ENCODE data around the gene PRKCE. TPM values are rescaled to one million over a fixed set of nuclear protein-coding genes. Genes with fewer than 3 reads are reported as not detected.
A peak's percentile ranks its signal among the peaks of the same experiment; 100 is the strongest.

Gene PRKCE
- total RNA-seq, 1 experiment from 2014 or later, result 10.3 TPM

- no peak for DNase-seq (ENCODE audit: extremely low read depth, low read depth)
Measured at GRCh38 chr2:45946023-45946422, 294.5 kb downstream of the PRKCE start.

DNA sequence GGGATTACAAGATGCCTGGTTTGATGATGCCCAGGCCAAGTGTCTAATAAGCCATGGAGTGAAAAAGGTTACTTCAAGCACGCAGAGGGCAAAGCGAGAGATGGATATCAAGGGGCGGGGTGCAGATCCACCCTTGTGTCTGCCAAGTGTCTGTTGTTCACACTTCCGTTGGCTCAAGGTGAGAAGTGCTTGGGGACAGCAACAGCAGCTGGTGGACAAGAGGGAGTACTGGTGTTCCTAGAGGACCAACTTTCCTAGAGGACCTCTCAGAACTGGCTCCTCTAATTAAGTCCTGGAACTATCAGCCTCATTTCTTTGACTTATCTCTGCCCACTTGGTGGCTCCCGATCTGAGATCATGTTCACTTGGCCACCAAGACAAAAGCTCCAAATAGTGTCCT is 299.1 kb downstream of the PRKCE start:
- DNase-seq (ENCODE audit: extremely low read depth, low read depth), result no peak

DNA sequence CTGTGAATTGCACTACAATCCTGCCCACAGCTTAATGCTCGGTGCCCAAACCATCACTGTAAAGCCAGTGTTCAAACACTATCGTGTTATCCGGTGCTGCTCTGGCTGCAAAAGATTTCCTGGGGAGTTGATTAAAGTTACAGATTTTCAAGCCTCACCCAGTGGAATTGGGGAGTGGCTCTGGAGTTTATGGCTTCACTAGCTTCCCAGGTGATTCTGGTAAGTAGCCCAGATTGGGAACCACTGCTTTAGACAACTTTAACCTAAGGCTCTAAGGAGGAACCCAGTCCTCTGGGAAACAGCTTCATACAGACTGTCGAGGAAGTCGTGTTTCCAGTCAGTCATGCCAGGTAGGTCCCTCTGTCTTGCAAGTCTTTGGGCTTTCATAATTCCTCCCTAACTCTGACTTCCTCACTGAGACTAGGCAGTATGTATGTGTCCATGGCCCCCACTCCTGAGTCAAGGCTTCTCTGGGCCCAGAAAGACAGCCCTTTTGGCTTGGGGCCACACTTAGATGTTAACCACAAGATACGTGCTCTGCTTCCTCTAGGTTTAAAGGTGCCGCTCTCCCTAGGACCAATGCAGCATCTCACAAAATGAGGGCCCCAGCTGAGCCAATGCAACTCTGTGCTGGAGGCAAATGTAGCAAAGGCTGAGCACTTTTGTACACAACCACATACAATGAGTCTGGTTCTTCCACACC is 299.7 kb downstream of the PRKCE start:
- no peak for DNase-seq (ENCODE audit: extremely low read depth, low read depth)

- no peak for DNase-seq (ENCODE audit: extremely low read depth, low read depth)
Measured at GRCh38 chr2:45952591-45952990, 301.1 kb downstream of the PRKCE start.

GRCh38 chr2:45953376-45954027 is 302.0 kb downstream of the PRKCE start:
- no peak for DNase-seq (ENCODE audit: extremely low read depth, low read depth)

GRCh38 chr2:45954233-45954850 is 302.9 kb downstream of the PRKCE start:
- DNase-seq (ENCODE audit: extremely low read depth, low read depth), result no peak

- DNase-seq (ENCODE audit: extremely low read depth, low read depth), result no peak
Measured at GRCh38 chr2:45957533-45958227, 306.2 kb downstream of the PRKCE start.

GRCh38 chr2:45960057-45960863 is 308.8 kb downstream of the PRKCE start:
- no peak for DNase-seq (ENCODE audit: extremely low read depth, low read depth)

- no peak for DNase-seq (ENCODE audit: extremely low read depth, low read depth)
Measured at GRCh38 chr2:45962177-45962921, 310.9 kb downstream of the PRKCE start.

- DNase-seq (ENCODE audit: extremely low read depth, low read depth), result no peak
Measured at GRCh38 chr2:45963816-45964215, 312.3 kb downstream of the PRKCE start.

DNA sequence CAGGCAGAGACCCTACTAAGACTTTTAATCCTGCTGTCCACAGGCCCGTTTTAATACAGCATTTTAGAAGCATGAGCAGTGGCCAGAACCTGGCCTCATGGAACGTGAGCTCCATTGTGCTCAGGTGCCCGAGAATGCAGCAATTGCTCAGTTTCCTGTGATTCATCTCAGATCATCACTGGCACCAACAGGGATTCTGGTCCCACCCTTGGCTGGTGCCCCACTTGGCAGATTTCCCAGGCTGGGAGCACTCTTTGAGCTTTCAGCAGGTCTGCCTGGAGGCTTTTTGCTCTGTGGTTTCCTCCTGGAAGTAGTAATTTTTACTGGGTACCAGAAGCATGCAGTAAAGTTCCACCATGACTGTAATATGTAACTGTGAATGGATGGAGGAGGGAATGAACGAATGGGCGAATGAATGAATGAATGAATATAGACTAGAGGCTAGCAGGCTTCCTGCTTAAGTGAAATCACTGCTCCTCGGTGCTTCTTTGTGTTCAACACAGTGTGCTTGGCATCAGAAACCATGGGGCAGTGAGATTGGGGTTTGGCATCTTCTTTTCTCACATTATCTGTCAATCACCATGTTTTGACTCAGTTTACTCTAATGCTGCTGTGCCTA is 312.9 kb downstream of the PRKCE start:
- peak; percentile 77 for DNase-seq (ENCODE audit: extremely low read depth, low read depth)

GRCh38 chr2:45964906-45965305 is 313.4 kb downstream of the PRKCE start:
- DNase-seq (ENCODE audit: extremely low read depth, low read depth), result no peak

GRCh38 chr2:45965871-45966498 is 314.5 kb downstream of the PRKCE start:
- no peak for DNase-seq (ENCODE audit: extremely low read depth, low read depth)

DNA sequence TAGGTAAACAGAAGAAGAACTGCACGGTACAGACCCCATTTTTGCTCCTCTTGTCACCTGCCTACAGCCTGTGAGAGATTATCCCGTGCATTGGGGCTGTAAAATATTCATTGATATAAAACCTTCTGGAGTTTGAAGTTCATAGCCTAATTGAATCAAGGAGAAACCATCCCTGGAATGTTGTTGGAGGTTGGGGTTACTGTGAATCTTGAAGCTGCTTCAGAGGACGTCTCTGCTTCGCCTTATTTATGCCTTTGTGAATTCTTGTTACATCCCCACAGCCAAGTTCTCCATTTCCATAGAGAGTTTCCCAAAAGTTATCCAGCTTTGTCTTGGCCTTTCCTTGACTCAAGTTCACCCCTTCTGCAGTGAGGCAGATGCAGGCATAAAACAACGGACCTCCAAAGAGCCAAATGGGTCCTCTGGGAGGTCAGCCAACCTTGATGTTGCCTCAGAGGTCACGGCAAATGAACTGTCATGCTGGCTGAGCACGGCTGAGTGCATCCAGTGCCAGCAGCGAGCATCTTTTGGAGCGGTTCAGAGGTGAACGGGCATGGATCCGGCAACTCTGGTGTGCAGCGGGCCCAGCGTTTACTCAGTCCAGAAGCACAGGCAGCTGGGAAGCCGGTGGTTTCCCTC is 317.6 kb downstream of the PRKCE start:
- no peak for DNase-seq (ENCODE audit: extremely low read depth, low read depth)

DNA sequence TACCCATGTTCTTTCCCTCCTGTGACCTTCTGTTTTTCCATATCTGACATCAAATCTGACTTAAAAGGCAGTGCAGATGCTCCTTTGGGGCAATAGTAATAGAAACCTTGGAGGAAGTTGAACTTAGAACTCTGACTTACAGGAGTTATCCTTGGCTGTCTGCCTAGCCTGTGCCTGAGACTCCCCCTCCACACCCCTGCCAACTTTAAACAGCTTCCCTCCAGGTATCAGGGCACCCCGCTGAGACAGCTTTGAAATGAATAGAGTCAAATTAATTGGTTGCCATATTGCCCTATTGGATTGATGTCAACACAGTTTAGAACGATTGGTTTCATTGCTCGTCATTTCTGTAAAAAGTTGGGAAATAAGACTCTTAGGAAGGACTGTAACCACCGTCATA is 322.0 kb downstream of the PRKCE start:
- DNase-seq (ENCODE audit: extremely low read depth, low read depth), result no peak

GRCh38 chr2:45974056-45974455 is 322.6 kb downstream of the PRKCE start:
- DNase-seq (ENCODE audit: extremely low read depth, low read depth), result no peak

DNA sequence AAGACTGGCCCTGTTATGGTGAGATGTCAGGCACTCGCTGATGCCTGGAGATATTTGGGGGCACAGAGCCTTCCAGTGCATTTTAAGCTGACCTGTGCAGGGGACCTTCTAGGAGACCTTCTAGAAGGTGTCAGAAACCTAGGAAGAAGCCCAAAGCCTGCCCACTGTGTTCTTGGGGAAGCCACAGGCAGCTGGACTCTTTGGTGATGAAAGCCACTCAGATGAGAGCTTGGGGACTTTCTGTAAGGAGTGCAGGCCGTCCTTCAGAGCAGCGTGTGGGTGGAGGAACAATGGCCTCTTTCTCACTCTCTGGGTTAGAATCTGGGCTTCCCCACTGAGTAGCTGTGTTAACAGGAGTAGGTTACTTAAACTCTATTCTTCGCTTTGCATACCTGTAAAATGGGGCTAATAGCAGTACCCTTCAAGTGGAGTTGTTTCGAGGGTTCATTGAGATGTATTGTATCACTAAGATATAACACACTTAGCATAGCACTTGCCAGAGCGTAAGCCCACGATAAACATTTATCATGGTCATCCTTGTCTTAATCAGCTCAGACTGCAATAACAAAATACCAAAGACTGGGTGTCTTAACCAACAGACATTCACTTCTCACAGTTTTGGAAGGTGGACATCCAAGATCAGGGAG is 323.4 kb downstream of the PRKCE start:
- DNase-seq (ENCODE audit: extremely low read depth, low read depth), result no peak

Data from NCI-H460 (cell line).